Kidney epithelial cell (primary cell): ENCODE results near the gene KLHL15. TPM values are rescaled to one million over a fixed set of nuclear protein-coding genes. Genes with fewer than 3 reads are reported as not detected.
"Not testable (repeated sequence)": the region's sequence is repeated elsewhere in the genome, so short reads cannot be mapped to it uniquely, and the experiment has no call there.

ENCODE experiments used
- DNase-seq: peaks from one replicate; pipeline ENCODE4 v3.0.0-alpha.2; 2010; ENCODE audit warnings: low read depth
- H3K27me3 ChIP-seq: 2 replicates; pipeline ENCODE4 v1.6.0; 2011; ENCODE audit warnings: low read length; ENCODE audit not compliant: control insufficient read depth, insufficient read depth
- H3K36me3 ChIP-seq: 2 replicates; pipeline ENCODE4 v1.5.1; 2011; ENCODE audit warnings: low read length; ENCODE audit not compliant: control insufficient read depth, insufficient read depth
- H3K4me3 ChIP-seq: 2 replicates; pipeline ENCODE4 v1.5.1; 2011; ENCODE audit warnings: low read depth, mild to moderate bottlenecking, control low read depth, low read length
- total RNA-seq: library from RNA; depleted of rRNA; stranded (reverse); fragments of >200 nt; gene quantifications from 2 replicates; pipeline ENCODE4 v1.2.3, GENCODE V29; 2015
- TF ChIP-seq, protein P1 (sequence below): IDR thresholded peaks from 2 replicates; pipeline ENCODE4 v1.5.1; 2011; ENCODE audit warnings: mild to moderate bottlenecking, moderate library complexity, low read length, control low read depth, inconsistent platforms; ENCODE audit not compliant: insufficient read depth, poor library complexity, severe bottlenecking

The KLHL15 gene, protein sequence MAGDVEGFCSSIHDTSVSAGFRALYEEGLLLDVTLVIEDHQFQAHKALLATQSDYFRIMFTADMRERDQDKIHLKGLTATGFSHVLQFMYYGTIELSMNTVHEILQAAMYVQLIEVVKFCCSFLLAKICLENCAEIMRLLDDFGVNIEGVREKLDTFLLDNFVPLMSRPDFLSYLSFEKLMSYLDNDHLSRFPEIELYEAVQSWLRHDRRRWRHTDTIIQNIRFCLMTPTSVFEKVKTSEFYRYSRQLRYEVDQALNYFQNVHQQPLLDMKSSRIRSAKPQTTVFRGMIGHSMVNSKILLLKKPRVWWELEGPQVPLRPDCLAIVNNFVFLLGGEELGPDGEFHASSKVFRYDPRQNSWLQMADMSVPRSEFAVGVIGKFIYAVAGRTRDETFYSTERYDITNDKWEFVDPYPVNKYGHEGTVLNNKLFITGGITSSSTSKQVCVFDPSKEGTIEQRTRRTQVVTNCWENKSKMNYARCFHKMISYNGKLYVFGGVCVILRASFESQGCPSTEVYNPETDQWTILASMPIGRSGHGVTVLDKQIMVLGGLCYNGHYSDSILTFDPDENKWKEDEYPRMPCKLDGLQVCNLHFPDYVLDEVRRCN
- total RNA-seq = 4.4 and 4.6 TPM in 2 replicates

DNA sequence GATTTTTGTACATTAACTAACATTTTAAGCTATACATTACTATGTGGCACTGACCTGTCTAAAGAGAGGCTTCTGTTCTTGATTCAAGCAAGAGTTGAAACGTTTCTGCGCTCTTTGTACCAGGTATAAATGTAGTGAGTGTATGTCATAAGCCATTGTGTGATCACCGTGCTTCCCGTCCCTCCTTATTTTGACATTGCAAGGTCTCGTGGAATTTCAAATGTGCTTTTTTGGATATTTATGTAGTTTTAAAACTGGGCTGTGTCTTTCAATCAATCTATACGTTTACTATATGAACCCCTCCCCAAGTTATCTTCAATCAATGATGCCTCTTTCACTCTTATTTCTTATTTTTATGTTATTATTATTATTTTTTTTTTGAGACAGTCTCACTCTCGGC is at the start of gene KLHL15:
KLHL15 (minus strand) TSS at position 101 of the 400 bp plus-strand sequence. CDS start 20,493 bp downstream, outside the sequence.
- no peaks in the 10 kb centered on the region for H3K27me3 ChIP-seq
- no peak for DNase-seq
- TF ChIP-seq, protein P1, sequence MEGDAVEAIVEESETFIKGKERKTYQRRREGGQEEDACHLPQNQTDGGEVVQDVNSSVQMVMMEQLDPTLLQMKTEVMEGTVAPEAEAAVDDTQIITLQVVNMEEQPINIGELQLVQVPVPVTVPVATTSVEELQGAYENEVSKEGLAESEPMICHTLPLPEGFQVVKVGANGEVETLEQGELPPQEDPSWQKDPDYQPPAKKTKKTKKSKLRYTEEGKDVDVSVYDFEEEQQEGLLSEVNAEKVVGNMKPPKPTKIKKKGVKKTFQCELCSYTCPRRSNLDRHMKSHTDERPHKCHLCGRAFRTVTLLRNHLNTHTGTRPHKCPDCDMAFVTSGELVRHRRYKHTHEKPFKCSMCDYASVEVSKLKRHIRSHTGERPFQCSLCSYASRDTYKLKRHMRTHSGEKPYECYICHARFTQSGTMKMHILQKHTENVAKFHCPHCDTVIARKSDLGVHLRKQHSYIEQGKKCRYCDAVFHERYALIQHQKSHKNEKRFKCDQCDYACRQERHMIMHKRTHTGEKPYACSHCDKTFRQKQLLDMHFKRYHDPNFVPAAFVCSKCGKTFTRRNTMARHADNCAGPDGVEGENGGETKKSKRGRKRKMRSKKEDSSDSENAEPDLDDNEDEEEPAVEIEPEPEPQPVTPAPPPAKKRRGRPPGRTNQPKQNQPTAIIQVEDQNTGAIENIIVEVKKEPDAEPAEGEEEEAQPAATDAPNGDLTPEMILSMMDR = no peak
- H3K36me3 ChIP-seq = no peaks in the 10 kb centered on the region
- H3K4me3 ChIP-seq = peak within 1 kb of the TSS; percentile 73

DNA sequence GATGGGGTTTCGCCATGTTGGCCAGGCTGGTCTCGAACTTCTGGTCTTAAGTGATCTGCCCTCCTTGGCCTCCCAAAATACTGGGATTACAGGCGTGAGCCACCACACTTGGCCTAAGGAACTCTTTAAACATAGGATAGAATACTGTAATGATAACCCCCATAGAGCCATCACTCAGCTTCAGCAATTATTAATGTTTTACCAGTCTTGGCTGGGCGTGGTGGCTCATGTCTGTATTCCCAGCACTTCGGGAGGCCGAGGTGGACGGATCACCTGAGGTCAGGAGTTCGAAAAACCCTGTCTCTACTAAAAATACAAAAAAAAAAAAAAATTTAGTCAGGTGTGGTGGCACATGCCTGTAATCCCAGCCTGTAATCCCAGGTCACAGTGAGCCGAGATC is 42.9 kb upstream of the KLHL15 start:
- TF ChIP-seq, protein P1 = no peak
- no peak for DNase-seq
- Histone ChIP-seq H3K4me3 (no peak overlapping the region), H3K36me3 (no peaks in the 10 kb centered on the region), H3K27me3 (no peaks in the 10 kb centered on the region)

DNA sequence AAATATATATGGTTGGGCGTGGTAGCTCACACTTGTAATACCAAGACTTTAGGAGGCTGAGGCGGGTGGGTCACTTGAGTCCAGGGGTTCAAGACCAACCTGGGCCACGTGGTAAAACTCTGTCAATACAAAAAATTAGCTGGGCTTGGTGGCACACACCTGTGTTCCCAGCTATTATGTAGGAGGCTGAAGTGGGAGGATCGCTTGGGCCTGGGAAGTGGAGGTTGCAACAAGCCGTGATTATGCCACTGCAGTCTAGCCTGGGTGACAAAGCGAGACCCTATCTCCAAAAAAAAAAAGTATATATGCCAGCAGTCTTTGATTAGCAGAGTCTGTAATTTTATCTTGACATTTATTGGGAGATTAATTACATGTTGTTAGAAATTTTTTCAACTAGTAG is 36.5 kb upstream of the KLHL15 start:
- TF ChIP-seq, protein P1 = no peak
- Histone ChIP-seq H3K4me3 (no peak overlapping the region), H3K36me3 (no peaks in the 10 kb centered on the region), H3K27me3 (no peaks in the 10 kb centered on the region)
- no peak for DNase-seq

DNA sequence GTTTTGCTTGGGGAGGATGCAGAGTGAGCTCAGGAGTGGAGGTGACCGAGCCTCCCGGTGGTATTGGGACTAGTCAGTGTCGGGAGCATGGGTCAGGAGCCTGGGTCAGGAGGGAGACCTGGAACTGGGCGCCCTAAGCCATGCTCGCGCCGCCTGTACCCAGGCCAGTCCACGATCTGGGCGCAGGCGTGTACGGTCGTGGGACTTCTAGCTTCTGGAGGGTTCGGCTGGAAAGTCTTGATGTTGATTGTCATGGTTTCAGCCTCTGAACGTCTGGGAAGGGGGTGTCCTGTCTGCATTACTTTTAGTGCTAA is 28.0 kb upstream of the KLHL15 start:
- Histone ChIP-seq H3K36me3 (no peaks in the 10 kb centered on the region), H3K27me3 (no peaks in the 10 kb centered on the region), H3K4me3 (peak overlapping the region; percentile 71)
- TF ChIP-seq, protein P1 = no peak
- DNase-seq = no peak

DNA sequence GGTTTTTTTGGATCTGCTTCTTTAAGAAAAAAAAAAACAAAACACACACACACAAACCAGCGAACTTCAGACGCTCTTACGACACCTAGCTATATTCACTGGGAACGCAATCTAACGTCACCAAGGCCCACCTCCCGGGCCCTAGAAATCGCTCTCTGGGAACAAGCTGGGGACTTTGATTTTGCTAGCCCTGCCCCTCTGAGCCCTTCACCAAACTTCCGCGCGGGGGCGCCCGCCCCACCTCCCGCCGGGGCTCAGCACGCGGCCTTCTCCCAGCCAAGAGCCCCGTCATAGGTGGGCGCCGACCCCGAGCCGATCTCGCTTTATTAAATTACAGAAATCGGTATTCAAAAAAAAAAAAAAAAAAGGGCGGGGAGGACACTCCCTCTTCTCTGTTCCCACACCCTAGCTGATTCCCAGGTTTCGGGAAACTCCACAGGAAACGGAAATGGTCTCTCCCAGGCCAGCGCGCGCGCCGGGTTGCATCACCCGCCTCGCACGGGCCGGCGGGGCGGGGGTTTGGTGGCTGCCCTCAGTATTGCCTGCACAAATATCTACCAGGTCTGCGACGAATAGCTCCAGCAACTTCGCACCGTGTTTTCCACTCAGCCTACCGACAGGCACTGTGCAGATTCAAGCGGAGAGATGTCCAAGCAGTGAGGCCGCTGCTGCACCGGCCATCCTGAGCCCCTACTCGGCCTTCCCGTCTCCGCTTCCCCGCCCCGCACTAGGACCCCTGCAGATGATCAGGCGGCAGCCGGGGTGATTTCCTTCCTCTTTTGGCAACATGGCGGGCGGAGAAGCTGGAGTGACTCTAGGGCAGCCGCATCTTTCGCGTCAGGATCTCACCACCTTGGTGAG is 27.4 kb upstream of the KLHL15 start, which contains the start of gene EIF2S3:
EIF2S3 (plus strand) TSS at position 775 of the 861 bp plus-strand sequence; CDS start at position 788, 13 bp downstream.
- Histone ChIP-seq H3K36me3 (no peaks in the 10 kb centered on the region), H3K4me3 (peak within 1 kb of the TSS; percentile 71), H3K27me3 (no peaks in the 10 kb centered on the region)
- peak; percentile 90 for DNase-seq
- TF ChIP-seq, protein P1 = peak; percentile 81

DNA sequence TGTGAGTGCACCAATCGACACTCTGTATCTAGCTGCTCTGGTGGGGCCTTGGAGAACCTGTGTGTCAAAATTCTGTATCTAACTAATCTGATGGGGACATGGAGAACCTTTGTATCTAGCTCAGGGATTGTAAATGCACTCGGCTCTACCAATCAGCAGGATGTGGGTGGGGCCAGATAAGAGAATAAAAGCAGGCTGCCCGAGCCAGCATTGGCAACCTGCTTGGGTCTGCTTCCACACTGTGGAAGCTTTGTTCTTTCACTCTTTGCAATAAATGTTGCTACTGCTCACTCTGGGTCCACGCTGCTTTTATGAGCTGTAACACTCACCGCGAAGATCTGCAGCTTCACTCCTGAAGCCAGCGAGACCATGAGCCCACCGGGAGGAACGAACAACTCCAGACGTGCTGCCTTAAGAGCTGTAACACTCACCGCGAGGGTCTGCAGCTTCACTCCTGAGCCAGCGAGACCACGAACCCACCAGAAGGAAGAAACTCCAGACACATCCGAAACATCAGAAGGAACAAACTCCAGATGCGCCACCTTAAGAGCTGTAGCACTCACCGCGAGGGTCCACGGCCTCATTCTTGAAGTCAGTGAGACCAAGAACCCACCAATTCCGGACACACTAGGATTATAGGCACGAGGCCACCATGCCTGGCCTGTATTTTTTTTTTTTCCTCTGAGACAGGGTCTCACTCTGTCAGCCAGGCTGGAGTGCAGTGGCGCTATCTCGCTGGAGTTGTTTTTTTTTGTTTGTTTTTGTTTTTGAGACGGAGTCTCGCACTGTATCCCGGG is 23.7 kb upstream of the KLHL15 start:
- H3K4me3 ChIP-seq = not testable (repeated sequence)

DNA sequence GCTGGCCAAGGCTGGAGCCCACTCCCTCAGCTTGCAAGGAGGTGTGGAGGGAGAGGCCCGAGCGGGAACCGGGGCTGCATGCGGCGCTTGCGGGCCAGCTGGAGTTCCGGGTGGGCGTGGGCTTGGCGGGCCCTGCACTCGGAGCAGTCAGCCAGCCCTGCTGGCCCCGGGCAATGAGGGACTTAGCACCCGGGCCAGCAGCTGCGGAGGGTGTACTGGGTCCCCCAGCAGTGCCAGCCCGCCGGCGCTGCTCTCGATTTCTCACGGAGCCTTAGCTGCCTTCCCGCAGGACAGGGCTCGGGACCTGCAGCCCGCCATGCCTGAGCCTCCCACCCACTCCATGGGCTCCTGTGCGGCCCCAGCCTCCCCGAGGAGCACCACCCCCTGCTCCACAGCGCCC is 22.7 kb upstream of the KLHL15 start:
- not testable (repeated sequence) for H3K4me3 ChIP-seq, H3K27me3 ChIP-seq, H3K36me3 ChIP-seq, DNase-seq

More for the DNA sequence above, 23.7 kb upstream of the KLHL15 start:
- DNase-seq, H3K27me3 ChIP-seq, H3K36me3 ChIP-seq: not testable (repeated sequence)

DNA sequence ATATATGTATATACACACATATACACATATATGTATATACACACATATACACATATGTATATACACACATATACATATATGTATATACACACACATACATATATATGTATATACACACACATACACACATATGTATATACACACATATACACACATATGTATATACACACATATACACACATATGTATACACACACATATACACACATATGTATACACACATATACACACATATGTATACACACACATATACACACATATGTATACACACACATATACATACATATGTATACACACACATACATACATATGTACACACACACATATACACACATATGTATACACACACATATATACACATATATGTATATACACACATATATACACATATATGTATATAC is 19.1 kb upstream of the KLHL15 start:
- H3K36me3 ChIP-seq, H3K27me3 ChIP-seq, H3K4me3 ChIP-seq, DNase-seq: not testable (repeated sequence)
